Neural progenitor cell (in vitro differentiated cells): ENCODE measurements around the gene SCN7A.

Source experiments
- EZH2 ChIP-seq: fragments of 200-600 bp; sonication (generic); IDR thresholded peaks from 2 replicates; pipeline ENCODE4 v1.6.1; 2017; ENCODE audit warnings: antibody characterized with exemption, mild to moderate bottlenecking, moderate library complexity
- TF ChIP-seq, protein P1 (sequence below): fragments of 200-600 bp; sonication (generic); IDR thresholded peaks from 2 replicates; pipeline ENCODE4 v1.5.1; 2017; ENCODE audit warnings: antibody characterized with exemption, mild to moderate bottlenecking

DNA sequence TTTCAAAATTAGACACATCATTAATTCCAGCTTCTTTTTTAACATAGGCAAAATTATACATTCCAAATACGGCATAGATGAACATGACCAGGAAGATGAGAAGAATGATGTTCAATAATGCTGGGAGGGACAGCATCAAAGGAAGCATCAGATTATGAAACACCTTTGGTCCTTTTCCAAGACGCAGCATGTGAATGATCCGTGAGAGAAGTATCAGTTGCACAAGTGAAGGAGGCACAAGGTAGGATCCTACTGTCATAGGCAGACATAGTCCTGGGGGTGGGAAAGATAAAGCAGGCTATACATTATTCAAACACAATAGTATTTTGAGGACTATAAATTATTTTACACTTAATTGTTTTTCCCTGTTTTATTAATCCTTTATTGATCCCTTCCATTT lies 87.7 kb downstream of the SCN7A start:
- TF ChIP-seq, protein P1, sequence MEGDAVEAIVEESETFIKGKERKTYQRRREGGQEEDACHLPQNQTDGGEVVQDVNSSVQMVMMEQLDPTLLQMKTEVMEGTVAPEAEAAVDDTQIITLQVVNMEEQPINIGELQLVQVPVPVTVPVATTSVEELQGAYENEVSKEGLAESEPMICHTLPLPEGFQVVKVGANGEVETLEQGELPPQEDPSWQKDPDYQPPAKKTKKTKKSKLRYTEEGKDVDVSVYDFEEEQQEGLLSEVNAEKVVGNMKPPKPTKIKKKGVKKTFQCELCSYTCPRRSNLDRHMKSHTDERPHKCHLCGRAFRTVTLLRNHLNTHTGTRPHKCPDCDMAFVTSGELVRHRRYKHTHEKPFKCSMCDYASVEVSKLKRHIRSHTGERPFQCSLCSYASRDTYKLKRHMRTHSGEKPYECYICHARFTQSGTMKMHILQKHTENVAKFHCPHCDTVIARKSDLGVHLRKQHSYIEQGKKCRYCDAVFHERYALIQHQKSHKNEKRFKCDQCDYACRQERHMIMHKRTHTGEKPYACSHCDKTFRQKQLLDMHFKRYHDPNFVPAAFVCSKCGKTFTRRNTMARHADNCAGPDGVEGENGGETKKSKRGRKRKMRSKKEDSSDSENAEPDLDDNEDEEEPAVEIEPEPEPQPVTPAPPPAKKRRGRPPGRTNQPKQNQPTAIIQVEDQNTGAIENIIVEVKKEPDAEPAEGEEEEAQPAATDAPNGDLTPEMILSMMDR: no peak
- TF ChIP-seq EZH2: no peak
